Hypothalamus (tissue), 51 donors: ENCODE results near the gene WRAP53.

Source experiments
- DNase-seq, 51 donors: peaks; one replicate each; lab custom pipeline; 2025; lab: John Stamatoyannopoulos, UW

WRAP53 gene

GRCh38 chr17:7677388-7678067, 10.7 kb upstream of the WRAP53 start:
- no peak for DNase-seq

GRCh38 chr17:7684851-7685532, 3.3 kb upstream of the WRAP53 start:
- no peak for DNase-seq

DNA sequence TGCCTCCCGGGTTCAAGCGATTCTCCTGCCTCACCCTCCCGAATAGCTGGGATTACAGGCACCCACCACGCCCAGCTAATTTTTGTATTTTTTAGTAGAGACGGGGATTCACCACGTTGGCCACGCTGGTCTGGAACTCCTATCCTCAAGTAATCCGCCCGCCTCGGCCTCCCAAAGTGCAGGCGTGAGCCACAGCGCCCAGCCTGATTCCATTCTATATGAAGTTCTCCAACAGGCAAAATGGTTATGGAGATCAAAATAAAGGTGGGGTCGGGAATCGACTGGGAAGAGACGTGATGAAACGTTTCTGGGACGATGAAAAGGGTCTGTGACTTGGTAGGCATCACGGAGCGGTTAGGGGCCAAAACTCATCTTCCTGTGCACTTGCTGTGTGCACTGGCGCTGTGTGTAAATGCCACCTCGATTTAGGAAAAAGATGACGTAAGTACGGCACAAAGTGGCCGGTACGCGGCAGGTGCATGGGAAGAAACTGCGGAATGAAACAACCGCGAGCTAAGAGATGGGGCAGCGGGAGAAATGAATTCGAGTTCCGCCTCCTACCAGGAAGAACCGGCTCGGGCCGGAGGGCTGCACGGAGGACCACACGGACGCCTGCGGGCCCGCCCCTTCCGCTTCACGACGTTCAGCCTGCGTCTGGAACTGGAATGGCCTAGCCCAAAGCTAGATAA, 2.6 kb upstream of the WRAP53 start:
- DNase-seq = peak in 50 of 51 donors; percentile 38 to 98 (median 86)

- peak in 49 of 51 donors; percentile 21 to 99 (median 77) for DNase-seq
Measured at GRCh38 chr17:7686222-7687071, 1.8 kb upstream of the WRAP53 start.

DNA sequence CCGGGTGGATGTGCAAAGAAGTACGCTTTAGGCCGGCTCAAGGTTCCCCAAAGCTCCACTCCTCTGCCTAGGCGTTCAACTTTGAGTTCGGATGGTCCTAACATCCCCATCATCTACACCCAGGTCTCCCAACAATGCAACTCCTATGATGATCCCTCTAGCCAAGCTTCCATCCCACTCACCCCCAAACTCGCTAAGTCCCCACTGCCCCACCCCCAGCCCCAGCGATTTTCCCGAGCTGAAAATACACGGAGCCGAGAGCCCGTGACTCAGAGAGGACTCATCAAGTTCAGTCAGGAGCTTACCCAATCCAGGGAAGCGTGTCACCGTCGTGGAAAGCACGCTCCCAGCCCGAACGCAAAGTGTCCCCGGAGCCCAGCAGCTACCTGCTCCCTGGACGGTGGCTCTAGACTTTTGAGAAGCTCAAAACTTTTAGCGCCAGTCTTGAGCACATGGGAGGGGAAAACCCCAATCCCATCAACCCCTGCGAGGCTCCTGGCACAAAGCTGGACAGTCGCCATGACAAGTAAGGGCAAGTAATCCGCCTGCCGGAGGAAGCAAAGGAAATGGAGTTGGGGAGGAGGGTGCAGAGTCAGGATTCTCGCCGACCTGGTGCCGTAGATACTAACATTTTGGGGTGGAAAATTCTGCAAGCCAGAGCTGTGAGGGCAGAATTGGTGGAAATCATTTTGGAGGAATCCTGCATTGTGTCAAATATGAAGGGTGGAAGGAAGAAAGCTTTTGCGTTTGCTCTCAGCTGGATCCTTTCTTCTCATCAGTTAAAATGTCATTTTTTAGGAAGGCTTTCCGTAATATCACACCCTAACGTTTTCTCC, 987 bp upstream of the WRAP53 start, which contains the start of gene TP53:
TP53 (minus strand) TSS at position 419 of the 836 bp plus-strand sequence. CDS start 10,896 bp downstream, outside the sequence.
- DNase-seq = peak in 50 of 51 donors; percentile 45 to 94 (median 82)

DNA sequence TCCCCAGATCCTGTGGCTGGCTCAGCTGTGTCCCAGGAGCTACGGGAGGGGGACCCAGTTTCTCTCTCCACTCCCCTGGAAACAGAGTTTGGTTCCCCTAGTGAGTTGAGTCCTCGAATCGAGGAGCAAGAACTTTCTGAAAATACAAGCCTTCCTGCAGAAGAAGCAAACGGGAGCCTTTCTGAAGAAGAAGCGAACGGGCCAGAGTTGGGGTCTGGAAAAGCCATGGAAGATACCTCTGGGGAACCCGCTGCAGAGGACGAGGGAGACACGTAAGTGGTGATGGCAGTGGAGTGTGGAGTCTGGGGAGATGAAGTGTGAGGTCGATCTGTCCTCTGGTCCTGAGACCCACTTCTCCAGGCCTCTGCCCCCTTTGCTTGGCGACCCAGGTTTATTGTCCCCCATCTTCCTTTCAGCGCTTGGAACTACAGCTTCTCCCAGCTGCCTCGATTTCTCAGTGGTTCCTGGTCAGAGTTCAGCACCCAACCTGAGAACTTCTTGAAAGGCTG, 585 bp downstream of the WRAP53 start:
- DNase-seq = no peak

GRCh38 chr17:7695586-7695985, 7.3 kb downstream of the WRAP53 start:
- no peak for DNase-seq

GRCh38 chr17:7697828-7698588, 9.7 kb downstream of the WRAP53 start:
- DNase-seq = no peak

DNA sequence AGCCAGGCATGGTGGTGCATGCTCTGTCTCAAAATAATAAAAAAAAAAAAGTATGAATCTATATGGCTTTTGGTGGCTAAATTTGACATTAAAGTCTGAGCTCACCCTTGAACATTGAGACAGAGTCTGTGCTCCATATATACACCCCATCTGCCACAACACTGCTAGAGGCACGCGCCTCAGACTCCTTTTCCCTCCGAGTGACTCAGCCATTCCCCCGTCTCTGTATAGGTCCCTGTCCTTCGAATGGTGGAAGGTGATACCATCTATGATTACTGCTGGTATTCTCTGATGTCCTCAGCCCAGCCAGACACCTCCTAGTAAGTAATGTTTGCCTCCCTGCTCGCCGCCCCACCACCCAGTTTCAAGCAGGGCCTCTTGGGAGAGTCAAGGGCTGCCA, 12.2 kb downstream of the WRAP53 start:
- DNase-seq = no peak

- no peak for DNase-seq
Measured at GRCh38 chr17:7701681-7702080, 13.4 kb downstream of the WRAP53 start.

GRCh38 chr17:7702776-7703175, 14.5 kb downstream of the WRAP53 start:
- DNase-seq = no peak

- peak in 31 of 51 donors; percentile 2 to 77 (median 42) for DNase-seq
Measured at GRCh38 chr17:7703584-7704479, 15.6 kb downstream of the WRAP53 start.

DNA sequence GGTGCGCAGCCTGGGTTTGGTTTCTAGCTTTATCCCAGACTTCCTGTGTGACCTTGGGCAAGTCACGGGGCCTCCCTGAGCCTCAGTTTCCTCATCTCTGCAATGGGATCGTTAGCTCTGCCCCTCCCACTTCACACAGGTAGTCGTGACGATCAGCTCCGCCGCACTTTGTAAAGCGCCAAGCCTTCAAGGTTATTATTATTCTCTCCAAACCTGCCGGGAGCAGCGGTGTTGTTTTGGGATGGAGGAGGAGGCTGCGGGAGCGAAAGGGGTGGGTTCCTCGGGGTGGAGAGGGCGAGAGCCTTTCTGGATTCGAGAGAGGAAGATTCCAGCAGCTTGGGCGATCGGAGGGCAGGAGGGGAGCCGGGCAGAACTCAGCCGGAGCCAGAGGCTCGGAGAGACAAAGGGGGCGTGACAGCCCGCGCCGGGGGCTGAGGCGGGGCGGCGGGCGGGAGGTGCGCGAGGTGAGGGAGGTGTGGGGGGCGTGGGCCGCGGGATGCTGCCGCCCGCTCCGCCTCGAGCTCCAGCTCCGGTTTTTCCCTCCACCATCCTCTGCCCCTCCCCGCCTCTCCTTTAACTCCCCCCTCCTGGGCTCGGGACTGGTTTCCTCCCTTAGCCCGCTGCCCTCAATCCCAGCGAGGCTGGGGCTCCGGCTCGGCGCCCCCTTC, 16.5 kb downstream of the WRAP53 start, which contains the start of gene EFNB3:
EFNB3 (plus strand) TSS at position 602 of the 668 bp plus-strand sequence. CDS start 397 bp downstream, outside the sequence.
- peak in 15 of 51 donors; percentile 8 to 77 (median 37) for DNase-seq

DNA sequence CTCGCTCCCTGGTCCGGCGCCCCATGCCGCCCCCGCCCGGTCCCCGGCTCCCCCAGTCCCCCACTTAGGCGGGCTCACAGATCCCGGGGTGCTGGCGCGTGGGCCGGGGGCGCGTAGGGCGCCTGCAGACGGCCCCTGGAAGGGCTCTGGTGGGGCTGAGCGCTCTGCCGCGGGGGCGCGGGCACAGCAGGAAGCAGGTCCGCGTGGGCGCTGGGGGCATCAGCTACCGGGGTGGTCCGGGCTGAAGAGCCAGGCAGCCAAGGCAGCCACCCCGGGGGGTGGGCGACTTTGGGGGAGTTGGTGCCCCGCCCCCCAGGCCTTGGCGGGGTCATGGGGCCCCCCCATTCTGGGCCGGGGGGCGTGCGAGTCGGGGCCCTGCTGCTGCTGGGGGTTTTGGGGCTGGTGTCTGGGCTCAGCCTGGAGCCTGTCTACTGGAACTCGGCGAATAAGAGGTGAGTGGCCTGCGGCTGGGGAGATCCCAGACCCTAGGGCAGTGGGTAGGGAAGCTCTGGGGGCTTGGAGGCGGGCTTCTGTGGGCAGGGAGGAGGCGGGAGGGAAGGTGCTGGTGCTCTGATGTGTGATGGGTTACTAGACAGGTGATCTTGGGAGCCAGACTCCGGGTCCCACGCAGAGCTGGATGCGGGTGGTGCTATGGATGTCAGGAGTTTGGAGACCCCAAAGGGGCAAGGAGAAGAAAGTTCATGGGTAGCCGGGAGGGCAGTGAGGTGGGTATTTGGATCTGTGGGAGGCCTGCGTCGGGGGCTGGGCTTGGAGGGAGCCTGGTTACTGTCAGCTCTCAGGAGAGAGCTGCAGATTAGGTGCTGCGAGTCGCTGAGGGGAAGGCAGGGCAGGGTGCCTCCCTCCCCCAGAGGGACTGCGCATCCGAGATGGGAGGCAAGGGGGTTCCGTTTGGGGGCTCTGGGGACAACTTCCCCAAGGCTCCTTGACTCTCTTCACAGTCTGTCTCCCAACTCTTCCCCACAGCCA, 17.3 kb downstream of the WRAP53 start:
- DNase-seq = no peak

DNA sequence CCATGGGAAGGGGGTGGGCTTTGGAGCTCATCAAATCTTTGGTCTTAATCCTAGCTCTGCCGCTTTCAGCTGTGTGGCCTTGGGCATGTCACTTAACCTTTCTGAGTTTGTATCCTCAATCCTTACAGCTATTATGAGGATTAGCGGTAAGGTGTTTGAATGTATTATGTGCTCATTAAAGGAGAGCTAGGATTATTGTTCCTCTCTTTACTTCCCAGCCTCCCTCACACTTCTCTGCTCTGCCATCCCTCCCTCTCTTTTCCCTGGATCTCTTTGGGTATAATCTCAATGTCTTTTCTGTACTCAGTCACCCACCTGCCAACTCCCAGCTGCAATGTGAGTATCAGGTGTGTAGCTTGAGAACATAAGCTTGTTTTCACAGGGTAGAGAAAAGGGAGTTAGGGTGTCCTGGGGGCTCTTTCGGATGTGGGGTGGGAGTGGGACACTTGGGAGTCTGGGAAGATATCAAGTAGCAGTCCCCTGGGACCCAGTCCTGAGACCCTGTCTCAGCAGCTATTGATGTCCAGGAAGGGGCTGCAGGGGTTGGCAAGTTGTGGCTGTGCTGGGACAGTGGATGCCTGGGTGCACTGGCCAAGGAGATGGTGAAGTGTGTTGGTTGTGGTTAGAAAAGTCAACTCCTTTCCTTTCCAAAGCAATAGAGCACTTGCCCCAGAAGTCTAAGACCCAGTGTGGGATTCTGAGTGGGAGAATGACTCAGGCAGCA, 18.5 kb downstream of the WRAP53 start:
- DNase-seq = no peak
